OCI-LY3 (cell line): Measurements from ENCODE around the gene CPNE8.

Experiments
- H2AFZ ChIP-seq: fragments of 200-600, 300-600 bp; shearing (Covaris generic); 2 replicates; pipeline ENCODE4 v1.6.0; 2014; ENCODE audit warnings: antibody characterized with exemption, low read depth, low read length
- H3K27ac ChIP-seq: fragments of 200-600, 300-600 bp; sonication (generic); 2 replicates; pipeline ENCODE4 v1.5.1; 2014; ENCODE audit warnings: mild to moderate bottlenecking, low read length, moderate library complexity, mixed read lengths
- H3K27me3 ChIP-seq: fragments of 200-600, 300-600 bp; sonication (generic); 2 replicates; pipeline ENCODE4 v1.6.1; 2014; ENCODE audit warnings: low read depth, low read length, mixed read lengths
- H3K36me3 ChIP-seq: fragments of 200-600, 300-600 bp; sonication (generic); replicated peaks from 2 replicates; pipeline ENCODE3; 2014; ENCODE audit warnings: low read depth, low read length, mixed read lengths
- H3K4me1 ChIP-seq: fragments of 300-600, 200-600 bp; sonication (generic); 2 replicates; pipeline ENCODE4 v1.6.1; 2014; ENCODE audit warnings: low read length, mixed read lengths
- H3K4me2 ChIP-seq: fragments of 200-600, 300-600 bp; sonication (generic); 2 replicates; pipeline ENCODE4 v1.6.1; 2014; ENCODE audit warnings: low read length, mixed read lengths
- H3K4me3 ChIP-seq: fragments of 300-600, 200-600 bp; sonication (generic); 2 replicates; pipeline ENCODE4 v1.5.1; 2014; ENCODE audit warnings: antibody characterized with exemption, mild to moderate bottlenecking, low read length, moderate library complexity
- H3K79me2 ChIP-seq: fragments of 300-600, 200-600 bp; shearing (Covaris generic); 2 replicates; pipeline ENCODE4 v1.6.1; 2014; ENCODE audit warnings: mild to moderate bottlenecking, low read length, mixed read lengths
- H3K9ac ChIP-seq: fragments of 300-600, 200-600 bp; shearing (Covaris generic); 2 replicates; pipeline ENCODE4 v1.6.0; 2014; ENCODE audit warnings: mild to moderate bottlenecking, low read length, moderate library complexity
- H3K9me3 ChIP-seq: fragments of 200-600, 300-600 bp; shearing (Covaris generic); 2 replicates; pipeline ENCODE4 v1.6.1; 2014; ENCODE audit warnings: low read length, mixed read lengths; ENCODE audit not compliant: insufficient read depth
- H4K20me1 ChIP-seq: fragments of 200-600, 300-600 bp; sonication (generic); 2 replicates; pipeline ENCODE4 v1.6.1; 2016; ENCODE audit warnings: low read length, mixed read lengths; ENCODE audit not compliant: insufficient read depth
- EZH2phosphoT487 ChIP-seq: fragments of 200-600 bp; shearing (Covaris generic); IDR thresholded peaks from 2 replicates; pipeline ENCODE4 v1.6.1; 2018; ENCODE audit warnings: antibody characterized with exemption, mixed run types, low read depth
- TF ChIP-seq, protein P1 (sequence below): fragments of 200-600, 300-600 bp; sonication (generic); IDR thresholded peaks from 2 replicates; pipeline ENCODE4 v1.5.1; 2014; ENCODE audit warnings: antibody characterized with exemption, low read length, low read depth

Gene CPNE8

GRCh38 chr12:38831715-38832114, 73.7 kb downstream of the CPNE8 start:
- Histone ChIP-seq H3K9ac (no peak overlapping the region), H3K4me2 (no peak overlapping the region), H3K27me3 (no peaks in the 10 kb centered on the region), H3K36me3 (no peaks in the 10 kb centered on the region), H2AFZ (no peak overlapping the region), H3K4me1 (no peaks in the 10 kb centered on the region), H3K27ac (no peak overlapping the region), H3K9me3 (no peaks in the 10 kb centered on the region), H4K20me1 (no peaks in the 10 kb centered on the region), H3K4me3 (no peak overlapping the region), H3K79me2 (no peaks in the 10 kb centered on the region)
- TF ChIP-seq, protein P1, sequence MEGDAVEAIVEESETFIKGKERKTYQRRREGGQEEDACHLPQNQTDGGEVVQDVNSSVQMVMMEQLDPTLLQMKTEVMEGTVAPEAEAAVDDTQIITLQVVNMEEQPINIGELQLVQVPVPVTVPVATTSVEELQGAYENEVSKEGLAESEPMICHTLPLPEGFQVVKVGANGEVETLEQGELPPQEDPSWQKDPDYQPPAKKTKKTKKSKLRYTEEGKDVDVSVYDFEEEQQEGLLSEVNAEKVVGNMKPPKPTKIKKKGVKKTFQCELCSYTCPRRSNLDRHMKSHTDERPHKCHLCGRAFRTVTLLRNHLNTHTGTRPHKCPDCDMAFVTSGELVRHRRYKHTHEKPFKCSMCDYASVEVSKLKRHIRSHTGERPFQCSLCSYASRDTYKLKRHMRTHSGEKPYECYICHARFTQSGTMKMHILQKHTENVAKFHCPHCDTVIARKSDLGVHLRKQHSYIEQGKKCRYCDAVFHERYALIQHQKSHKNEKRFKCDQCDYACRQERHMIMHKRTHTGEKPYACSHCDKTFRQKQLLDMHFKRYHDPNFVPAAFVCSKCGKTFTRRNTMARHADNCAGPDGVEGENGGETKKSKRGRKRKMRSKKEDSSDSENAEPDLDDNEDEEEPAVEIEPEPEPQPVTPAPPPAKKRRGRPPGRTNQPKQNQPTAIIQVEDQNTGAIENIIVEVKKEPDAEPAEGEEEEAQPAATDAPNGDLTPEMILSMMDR = no peak
- TF ChIP-seq EZH2phosphoT487 = no peak

GRCh38 chr12:38825006-38825405, 80.4 kb downstream of the CPNE8 start:
- no peaks in the 10 kb centered on the region for H3K36me3 ChIP-seq
- H3K27ac ChIP-seq = no peak overlapping the region
- H3K4me1 ChIP-seq = no peaks in the 10 kb centered on the region
- no peaks in the 10 kb centered on the region for H3K79me2 ChIP-seq
- no peak overlapping the region for H3K4me3 ChIP-seq
- H3K4me2 ChIP-seq = no peak overlapping the region
- no peak for TF ChIP-seq EZH2phosphoT487
- TF ChIP-seq, protein P1 = no peak
- H4K20me1 ChIP-seq = no peaks in the 10 kb centered on the region
- H3K27me3 ChIP-seq = no peaks in the 10 kb centered on the region
- no peaks in the 10 kb centered on the region for H3K9me3 ChIP-seq
- H2AFZ ChIP-seq = no peak overlapping the region
- no peak overlapping the region for H3K9ac ChIP-seq

DNA sequence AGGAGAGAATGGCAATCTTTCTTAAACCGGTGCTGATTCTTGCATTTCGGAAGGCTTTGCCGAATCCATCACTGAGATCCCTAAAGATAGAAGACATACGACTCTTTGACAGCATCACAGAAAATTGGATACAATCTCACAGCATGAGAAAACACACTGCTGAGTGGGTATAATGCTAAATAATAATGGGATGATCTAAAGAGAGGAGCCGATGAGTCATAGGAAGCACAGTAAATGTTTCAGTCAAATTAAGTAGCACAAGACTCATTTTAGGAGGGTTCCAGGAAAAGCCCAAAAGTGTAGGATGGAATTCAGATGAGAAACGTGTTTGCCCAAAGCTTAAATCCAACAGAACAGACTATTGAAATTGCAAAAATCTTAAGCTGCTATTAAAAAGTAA, 81.7 kb downstream of the CPNE8 start:
- no peak overlapping the region for H3K4me2 ChIP-seq
- H3K27ac ChIP-seq = no peak overlapping the region
- H3K9ac ChIP-seq = no peak overlapping the region
- H3K9me3 ChIP-seq = no peaks in the 10 kb centered on the region
- no peak overlapping the region for H2AFZ ChIP-seq
- no peaks in the 10 kb centered on the region for H3K79me2 ChIP-seq
- H3K4me3 ChIP-seq = no peak overlapping the region
- no peaks in the 10 kb centered on the region for H3K36me3 ChIP-seq
- TF ChIP-seq EZH2phosphoT487 = no peak
- TF ChIP-seq, protein P1 = no peak
- H3K4me1 ChIP-seq = no peaks in the 10 kb centered on the region
- no peaks in the 10 kb centered on the region for H3K27me3 ChIP-seq
- no peaks in the 10 kb centered on the region for H4K20me1 ChIP-seq

GRCh38 chr12:38823314-38823713, 82.1 kb downstream of the CPNE8 start:
- H3K27ac ChIP-seq = no peak overlapping the region
- H3K4me1 ChIP-seq = no peaks in the 10 kb centered on the region
- H3K79me2 ChIP-seq = no peaks in the 10 kb centered on the region
- no peaks in the 10 kb centered on the region for H3K9me3 ChIP-seq
- H2AFZ ChIP-seq = no peak overlapping the region
- H3K4me2 ChIP-seq = no peak overlapping the region
- H3K27me3 ChIP-seq = no peaks in the 10 kb centered on the region
- no peak overlapping the region for H3K9ac ChIP-seq
- H3K4me3 ChIP-seq = no peak overlapping the region
- TF ChIP-seq, protein P1 = no peak
- TF ChIP-seq EZH2phosphoT487 = no peak
- H4K20me1 ChIP-seq = no peaks in the 10 kb centered on the region
- H3K36me3 ChIP-seq = no peaks in the 10 kb centered on the region
